IPS-15b (cell line): ENCODE data around the gene PRKACA.
A peak's percentile ranks its signal among the peaks of the same experiment; 100 is the strongest.

Experiments
- H3K27me3 ChIP-seq: one replicate; pipeline ENCODE4 v1.6.1; 2013; ENCODE audit warnings: low read length; ENCODE audit not compliant: control insufficient read depth, insufficient read depth
- H3K36me3 ChIP-seq: one replicate; pipeline ENCODE4 v1.6.1; 2013; ENCODE audit warnings: low read length; ENCODE audit not compliant: control insufficient read depth, insufficient read depth
- H3K4me1 ChIP-seq: one replicate; pipeline ENCODE4 v1.6.1; 2013; ENCODE audit warnings: mild to moderate bottlenecking, low read length; ENCODE audit not compliant: control insufficient read depth, insufficient read depth
- H3K4me3 ChIP-seq: one replicate; pipeline ENCODE4 v1.5.1; 2013; ENCODE audit warnings: low read depth, low read length
- H3K9ac ChIP-seq: one replicate; pipeline ENCODE4 v1.6.1; 2013; ENCODE audit warnings: low read depth, mild to moderate bottlenecking, low read length
- H3K9me3 ChIP-seq: one replicate; pipeline ENCODE4 v1.6.1; 2013; ENCODE audit warnings: mild to moderate bottlenecking, low read length; ENCODE audit not compliant: control insufficient read depth, insufficient read depth

PRKACA gene

GRCh38 chr19:14122924-14123323 is 5.4 kb upstream of the PRKACA start:
- H3K27me3 ChIP-seq, result no peaks in the 10 kb centered on the region
- no peak overlapping the region for H3K4me3 ChIP-seq
- H3K36me3 ChIP-seq, result peaks cover 13% of the 10 kb centered on the region
- no peaks in the 10 kb centered on the region for H3K4me1 ChIP-seq
- no peaks in the 10 kb centered on the region for H3K9me3 ChIP-seq
- H3K9ac ChIP-seq, result no peak overlapping the region

GRCh38 chr19:14120497-14120780 is 2.9 kb upstream of the PRKACA start:
- H3K36me3 ChIP-seq, result peaks cover 15% of the 10 kb centered on the region
- H3K9me3 ChIP-seq, result no peaks in the 10 kb centered on the region
- no peak overlapping the region for H3K4me3 ChIP-seq
- H3K9ac ChIP-seq, result no peak overlapping the region
- peaks cover 4% of the 10 kb centered on the region for H3K4me1 ChIP-seq
- H3K27me3 ChIP-seq, result no peaks in the 10 kb centered on the region

DNA sequence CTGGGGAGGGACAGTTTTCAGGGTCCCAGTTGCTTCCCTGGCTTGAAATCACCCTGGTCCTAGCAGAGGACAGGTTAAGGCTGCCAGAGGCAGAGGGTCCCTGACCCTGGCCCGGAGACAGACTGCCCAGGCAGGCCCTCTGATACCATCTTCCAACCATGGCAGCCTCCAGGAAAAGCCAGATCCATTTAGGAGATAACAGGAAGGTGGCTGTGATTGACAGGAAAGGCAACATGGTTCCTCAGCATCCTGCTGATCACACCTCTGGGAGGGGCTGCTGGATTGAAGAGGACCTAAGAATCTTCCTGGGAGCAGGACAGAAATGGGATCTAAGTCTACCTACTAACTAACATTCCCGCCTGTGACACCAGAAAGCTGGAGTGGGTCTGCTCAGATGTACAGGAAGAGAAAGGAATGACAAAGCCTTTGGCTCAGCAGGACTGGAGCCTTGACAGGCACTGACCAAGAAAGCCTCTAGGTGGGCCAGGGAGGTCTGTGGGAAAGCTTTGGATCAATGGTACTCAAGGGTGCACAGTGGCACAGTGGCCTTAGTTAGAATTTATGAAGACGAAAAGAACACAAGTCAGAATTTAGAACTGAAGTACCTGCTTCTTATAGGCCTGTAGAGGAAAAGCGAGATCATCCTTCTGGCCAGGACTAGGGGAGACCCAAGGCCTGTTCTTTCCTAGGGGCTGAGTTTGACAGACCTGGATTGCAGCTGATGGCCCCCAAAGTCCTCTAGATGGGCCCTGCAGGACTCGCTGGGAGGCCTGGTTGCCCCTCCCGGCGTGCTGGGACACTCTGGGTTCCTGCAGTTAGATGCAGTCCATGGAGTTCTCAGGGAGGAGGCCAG is 2.3 kb upstream of the PRKACA start:
- H3K4me3 ChIP-seq, result no peak overlapping the region
- no peaks in the 10 kb centered on the region for H3K9me3 ChIP-seq
- peaks cover 15% of the 10 kb centered on the region for H3K36me3 ChIP-seq
- H3K4me1 ChIP-seq, result peaks cover 4% of the 10 kb centered on the region
- no peak overlapping the region for H3K9ac ChIP-seq
- no peaks in the 10 kb centered on the region for H3K27me3 ChIP-seq

GRCh38 chr19:14119146-14119545 is 1.6 kb upstream of the PRKACA start:
- Histone ChIP-seq H3K9ac (no peak overlapping the region), H3K4me3 (peak overlapping the region; percentile 74)

GRCh38 chr19:14118165-14119051 is 846 bp upstream of the PRKACA start:
- H3K36me3 ChIP-seq, result peaks cover 10% of the 10 kb centered on the region
- no peaks in the 10 kb centered on the region for H3K27me3 ChIP-seq
- H3K9me3 ChIP-seq, result no peaks in the 10 kb centered on the region
- H3K9ac ChIP-seq, result peak overlapping the region; percentile 61
- H3K4me1 ChIP-seq, result peaks cover 5% of the 10 kb centered on the region
- H3K4me3 ChIP-seq, result peak overlapping the region; percentile 74

More at GRCh38 chr19:14119146-14119545, 1.6 kb upstream of the PRKACA start:
- Histone ChIP-seq H3K4me1 (peaks cover 4% of the 10 kb centered on the region), H3K36me3 (peaks cover 10% of the 10 kb centered on the region), H3K27me3 (no peaks in the 10 kb centered on the region), H3K9me3 (no peaks in the 10 kb centered on the region)

GRCh38 chr19:14116918-14117578 is 514 bp downstream of the PRKACA start:
- Histone ChIP-seq H3K4me3 (peak overlapping the region; percentile 67), H3K27me3 (no peaks in the 10 kb centered on the region), H3K9ac (no peak overlapping the region), H3K36me3 (peaks cover 10% of the 10 kb centered on the region), H3K4me1 (peaks cover 17% of the 10 kb centered on the region), H3K9me3 (no peaks in the 10 kb centered on the region)

DNA sequence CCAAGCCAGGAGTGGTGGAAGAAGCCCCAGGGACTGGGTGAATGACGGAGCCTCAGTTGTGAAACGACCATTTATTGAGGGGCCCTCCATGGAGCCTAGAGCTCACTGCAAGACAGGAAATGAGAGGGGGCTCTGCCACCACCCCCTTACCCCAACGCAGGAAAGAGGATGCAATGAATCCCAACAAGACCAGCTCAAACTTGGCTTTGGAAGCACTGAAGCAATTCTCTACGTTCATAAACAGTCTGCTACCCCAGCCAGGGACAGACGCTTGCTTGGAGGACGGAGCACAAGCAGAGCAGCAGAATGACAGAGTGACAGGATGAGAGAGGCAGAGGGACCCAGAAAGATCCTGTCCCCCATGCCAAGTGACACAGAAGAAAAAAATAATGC is 1.0 kb downstream of the PRKACA start:
- peak overlapping the region; percentile 67 for H3K4me3 ChIP-seq
- H3K4me1 ChIP-seq, result peaks cover 17% of the 10 kb centered on the region
- no peaks in the 10 kb centered on the region for H3K27me3 ChIP-seq
- H3K9me3 ChIP-seq, result no peaks in the 10 kb centered on the region
- peaks cover 9% of the 10 kb centered on the region for H3K36me3 ChIP-seq
- no peak overlapping the region for H3K9ac ChIP-seq

GRCh38 chr19:14115756-14116155 is 1.8 kb downstream of the PRKACA start:
- peaks cover 7% of the 10 kb centered on the region for H3K36me3 ChIP-seq
- H3K27me3 ChIP-seq, result no peaks in the 10 kb centered on the region
- H3K4me3 ChIP-seq, result no peak overlapping the region
- no peak overlapping the region for H3K9ac ChIP-seq
- H3K9me3 ChIP-seq, result no peaks in the 10 kb centered on the region
- H3K4me1 ChIP-seq, result peaks cover 17% of the 10 kb centered on the region

- Histone ChIP-seq H3K9ac (no peak overlapping the region), H3K36me3 (peaks cover 4% of the 10 kb centered on the region), H3K27me3 (no peaks in the 10 kb centered on the region), H3K4me1 (peaks cover 17% of the 10 kb centered on the region), H3K9me3 (no peaks in the 10 kb centered on the region), H3K4me3 (no peak overlapping the region)
Observed at GRCh38 chr19:14114854-14115253, 2.7 kb downstream of the PRKACA start.

- Histone ChIP-seq H3K27me3 (no peaks in the 10 kb centered on the region), H3K36me3 (peaks cover 2% of the 10 kb centered on the region), H3K9me3 (no peaks in the 10 kb centered on the region), H3K9ac (no peak overlapping the region), H3K4me3 (no peak overlapping the region), H3K4me1 (peaks cover 17% of the 10 kb centered on the region)
Observed at GRCh38 chr19:14114439-14114838, 3.1 kb downstream of the PRKACA start.

GRCh38 chr19:14113762-14114414 is 3.7 kb downstream of the PRKACA start:
- H3K4me3 ChIP-seq, result no peak overlapping the region
- H3K27me3 ChIP-seq, result no peaks in the 10 kb centered on the region
- peaks cover 17% of the 10 kb centered on the region for H3K4me1 ChIP-seq
- H3K9ac ChIP-seq, result no peak overlapping the region
- H3K36me3 ChIP-seq, result peaks cover 2% of the 10 kb centered on the region
- H3K9me3 ChIP-seq, result no peaks in the 10 kb centered on the region
